Activated CD4-positive, alpha-beta T cell treated with anti-CD3 and anti-CD28 coated beads, Interleukin-2, amount 50 U/mL, for 24 hours (primary cell): Measurements from ENCODE around the gene PEMT.

Experiments
- DNase-seq, 2 donors: peaks; one replicate each; pipeline ENCODE4 v3.0.0-alpha.2; 2020; ENCODE audit warnings: low read depth in 1 of 2, low spot score in 1 of 2

PEMT gene

GRCh38 chr17:17605729-17606088 lies 14.2 kb upstream of the PEMT start:
- no peak for DNase-seq

GRCh38 chr17:17605083-17605728 lies 13.7 kb upstream of the PEMT start:
- no peak for DNase-seq

GRCh38 chr17:17603895-17604225 lies 12.4 kb upstream of the PEMT start:
- DNase-seq: no peak

GRCh38 chr17:17603178-17603894 lies 11.8 kb upstream of the PEMT start:
- DNase-seq: no peak

- DNase-seq: no peak
Observed at GRCh38 chr17:17599965-17600364, 8.5 kb upstream of the PEMT start.

GRCh38 chr17:17598003-17598402 lies 6.5 kb upstream of the PEMT start:
- no peak for DNase-seq

GRCh38 chr17:17595755-17596154 lies 4.2 kb upstream of the PEMT start:
- no peak for DNase-seq

- no peak for DNase-seq
Observed at GRCh38 chr17:17593222-17593620, 1.7 kb upstream of the PEMT start.

GRCh38 chr17:17590883-17591354 lies 589 bp downstream of the PEMT start:
- DNase-seq: no peak

GRCh38 chr17:17590141-17590751 lies 1.3 kb downstream of the PEMT start:
- no peak for DNase-seq

GRCh38 chr17:17587614-17588337 lies 3.7 kb downstream of the PEMT start:
- DNase-seq: no peak

GRCh38 chr17:17582372-17582771 lies 9.1 kb downstream of the PEMT start:
- no peak for DNase-seq

- DNase-seq: no peak
Observed at GRCh38 chr17:17581509-17581908, 10.0 kb downstream of the PEMT start.

- DNase-seq: no peak
Observed at GRCh38 chr17:17580662-17581470, 10.6 kb downstream of the PEMT start.

- DNase-seq: no peak
Observed at GRCh38 chr17:17579691-17580090, 11.8 kb downstream of the PEMT start.

- DNase-seq: no peak
Observed at GRCh38 chr17:17577373-17577772, 14.1 kb downstream of the PEMT start.

GRCh38 chr17:17576772-17577234 lies 14.7 kb downstream of the PEMT start:
- no peak for DNase-seq

- DNase-seq: no peak
Observed at GRCh38 chr17:17575360-17576251, 15.9 kb downstream of the PEMT start.

- no peak for DNase-seq
Observed at GRCh38 chr17:17573912-17574311, 17.6 kb downstream of the PEMT start.
